Measurements from ENCODE around the gene NEGR1. TPM values are rescaled to one million over a fixed set of nuclear protein-coding genes. Genes with fewer than 3 reads are reported as not detected.

The NEGR1 gene
- total and polyA plus RNA-seq, 11 donors: 1.7 to 11.3 (median 6.8) TPM

- DNase-seq (no peak), ATAC-seq (no peak)
- no peak overlapping the region for H3K27ac ChIP-seq
- no peak overlapping the region for H3K4me3 ChIP-seq
- no peaks in the 10 kb centered on the region for H3K9me3 ChIP-seq
- TF ChIP-seq POLR2A (IDR thresholded peaks at IDR 0.05): no peak
- no peak for TF ChIP-seq CTCF (IDR thresholded peaks at IDR 0.05)
- H3K4me1 ChIP-seq: no peaks in the 10 kb centered on the region
- WGBS, 4 donors: 55 to 73% (median 63%) methylated on average over 2 of the region's 2 CpGs
- intact Hi-C loops (cut with DNase I): no loop called here
- H3K27me3 ChIP-seq: no peaks in the 10 kb centered on the region
- no peaks in the 10 kb centered on the region for H3K36me3 ChIP-seq
These were observed 181.6 kb downstream of the NEGR1 start for GRCh38 chr1:72100771-72101170.

GRCh38 chr1:72097851-72098570, 184.3 kb downstream of the NEGR1 start:
- no peak overlapping the region for H3K27ac ChIP-seq
- H3K9me3 ChIP-seq: no peaks in the 10 kb centered on the region
- H3K4me3 ChIP-seq: no peak overlapping the region
- TF ChIP-seq CTCF (IDR thresholded peaks at IDR 0.05): no peak
- no peak for TF ChIP-seq POLR2A (IDR thresholded peaks at IDR 0.05)
- intact Hi-C loops (cut with DNase I): no loop called here
- WGBS, 4 donors: 66 to 72% (median 66%) methylated on average over 4 of the region's 4 CpGs
- H3K4me1 ChIP-seq: no peaks in the 10 kb centered on the region
- DNase-seq: no peak
- ATAC-seq: no peak
- no peaks in the 10 kb centered on the region for H3K27me3 ChIP-seq
- no peaks in the 10 kb centered on the region for H3K36me3 ChIP-seq

- ATAC-seq: no peak
- H3K27ac ChIP-seq: peak overlapping the region in 1 of 12 donors; percentile 1
- intact Hi-C loops (cut with DNase I): no loop called here
- H3K36me3 ChIP-seq: no peaks in the 10 kb centered on the region
- H3K4me3 ChIP-seq: no peak overlapping the region
- H3K27me3 ChIP-seq: no peaks in the 10 kb centered on the region
- WGBS, 4 donors: 60 to 66% (median 61%) methylated on average over 2 of the region's 2 CpGs
- no peaks in the 10 kb centered on the region for H3K9me3 ChIP-seq
- no peak for DNase-seq
- TF ChIP-seq CTCF (IDR thresholded peaks at IDR 0.05) (no peak), POLR2A (IDR thresholded peaks at IDR 0.05) (no peak)
- no peaks in the 10 kb centered on the region for H3K4me1 ChIP-seq
These were observed 188.1 kb downstream of the NEGR1 start for GRCh38 chr1:72094209-72094608.

GRCh38 chr1:72086394-72086793, 195.9 kb downstream of the NEGR1 start:
- H3K4me3 ChIP-seq: no peak overlapping the region
- no peaks in the 10 kb centered on the region for H3K4me1 ChIP-seq
- no peak for TF ChIP-seq POLR2A (IDR thresholded peaks at IDR 0.05)
- TF ChIP-seq CTCF (IDR thresholded peaks at IDR 0.05): no peak
- intact Hi-C loops (cut with DNase I): no loop called here
- H3K36me3 ChIP-seq: no peaks in the 10 kb centered on the region
- ATAC-seq: no peak
- no peak overlapping the region for H3K27ac ChIP-seq
- no peak for DNase-seq
- no peaks in the 10 kb centered on the region for H3K27me3 ChIP-seq
- WGBS, 4 donors: 70 to 79% (median 74%) methylated on average over 3 of the region's 3 CpGs
- no peaks in the 10 kb centered on the region for H3K9me3 ChIP-seq

Data from heart left ventricle (tissue), 16 donors.